PFSK-1 (cell line): ENCODE results near the gene MAML2.

Experiments used
- POLR2AphosphoS5 ChIP-seq: IDR thresholded peaks from 2 replicates; pipeline ENCODE4 v1.6.1; 2012; ENCODE audit warnings: low read depth, mild to moderate bottlenecking, control low read depth, low read length, moderate library complexity
- TF ChIP-seq, protein P1 (sequence below), 2 experiments: IDR thresholded peaks; 2 replicates each; pipeline versions ENCODE4 v1.6.1 to v1.8.0; 2011 to 2012; ENCODE audit warnings: low read depth in 2 of 2, low read length in 2 of 2, control low read depth in 1 of 2, inconsistent platforms in 1 of 2, mild to moderate bottlenecking in 1 of 2, moderate library complexity in 1 of 2; ENCODE audit not compliant: insufficient read depth in 1 of 2

DNA sequence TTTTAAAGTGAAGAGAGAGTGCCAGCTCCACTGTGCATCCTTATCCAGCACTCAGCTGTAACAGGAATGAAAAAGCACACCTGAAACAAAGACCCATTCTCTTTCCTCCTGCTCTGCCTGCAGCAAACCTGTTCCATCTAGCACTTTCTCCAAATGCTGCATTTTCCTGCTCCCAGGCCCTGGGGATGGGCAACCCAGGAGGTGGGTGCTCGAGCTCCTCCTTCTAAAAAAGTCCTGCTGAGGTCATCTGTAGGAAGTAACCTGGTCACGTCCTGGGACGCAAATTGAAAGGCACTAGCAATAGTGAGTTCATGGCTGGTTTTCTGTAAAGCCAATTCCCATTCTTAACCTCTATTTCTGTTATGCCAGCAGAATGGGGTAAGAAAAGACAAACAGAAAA is 173.7 kb downstream of the MAML2 start:
- no peak for TF ChIP-seq POLR2AphosphoS5
- TF ChIP-seq, protein P1, sequence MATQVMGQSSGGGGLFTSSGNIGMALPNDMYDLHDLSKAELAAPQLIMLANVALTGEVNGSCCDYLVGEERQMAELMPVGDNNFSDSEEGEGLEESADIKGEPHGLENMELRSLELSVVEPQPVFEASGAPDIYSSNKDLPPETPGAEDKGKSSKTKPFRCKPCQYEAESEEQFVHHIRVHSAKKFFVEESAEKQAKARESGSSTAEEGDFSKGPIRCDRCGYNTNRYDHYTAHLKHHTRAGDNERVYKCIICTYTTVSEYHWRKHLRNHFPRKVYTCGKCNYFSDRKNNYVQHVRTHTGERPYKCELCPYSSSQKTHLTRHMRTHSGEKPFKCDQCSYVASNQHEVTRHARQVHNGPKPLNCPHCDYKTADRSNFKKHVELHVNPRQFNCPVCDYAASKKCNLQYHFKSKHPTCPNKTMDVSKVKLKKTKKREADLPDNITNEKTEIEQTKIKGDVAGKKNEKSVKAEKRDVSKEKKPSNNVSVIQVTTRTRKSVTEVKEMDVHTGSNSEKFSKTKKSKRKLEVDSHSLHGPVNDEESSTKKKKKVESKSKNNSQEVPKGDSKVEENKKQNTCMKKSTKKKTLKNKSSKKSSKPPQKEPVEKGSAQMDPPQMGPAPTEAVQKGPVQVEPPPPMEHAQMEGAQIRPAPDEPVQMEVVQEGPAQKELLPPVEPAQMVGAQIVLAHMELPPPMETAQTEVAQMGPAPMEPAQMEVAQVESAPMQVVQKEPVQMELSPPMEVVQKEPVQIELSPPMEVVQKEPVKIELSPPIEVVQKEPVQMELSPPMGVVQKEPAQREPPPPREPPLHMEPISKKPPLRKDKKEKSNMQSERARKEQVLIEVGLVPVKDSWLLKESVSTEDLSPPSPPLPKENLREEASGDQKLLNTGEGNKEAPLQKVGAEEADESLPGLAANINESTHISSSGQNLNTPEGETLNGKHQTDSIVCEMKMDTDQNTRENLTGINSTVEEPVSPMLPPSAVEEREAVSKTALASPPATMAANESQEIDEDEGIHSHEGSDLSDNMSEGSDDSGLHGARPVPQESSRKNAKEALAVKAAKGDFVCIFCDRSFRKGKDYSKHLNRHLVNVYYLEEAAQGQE (IDR thresholded peaks at IDR 0.05; ENCODE audit: insufficient read depth in 1 of 2, low read depth in 2 of 2, low read length in 2 of 2): no peak
